T follicular helper cell (primary cell): ENCODE measurements around the gene SPATA20.

Source experiments
- DNase-seq: peaks from one replicate; pipeline ENCODE4 v3.0.0-alpha.2; 2020; ENCODE audit warnings: low read depth

SPATA20 gene

GRCh38 chr17:50558941-50559614 lies 12.1 kb downstream of the SPATA20 start:
- DNase-seq = no peak

GRCh38 chr17:50559674-50560184 lies 12.8 kb downstream of the SPATA20 start:
- DNase-seq = no peak

- peak; percentile 80 for DNase-seq
Measured at GRCh38 chr17:50560185-50560824, 13.3 kb downstream of the SPATA20 start, which contains the start of gene CACNA1G. TSS of gene CACNA1G (plus strand) at chr17:50560715. CDS start at chr17:50561460, 745 bp downstream.

- no peak for DNase-seq
Measured at GRCh38 chr17:50560931-50561745, 14.2 kb downstream of the SPATA20 start.

- DNase-seq = no peak
Measured at GRCh38 chr17:50561746-50562141, 14.8 kb downstream of the SPATA20 start.

- DNase-seq = no peak
Measured at GRCh38 chr17:50562242-50563091, 15.5 kb downstream of the SPATA20 start.

GRCh38 chr17:50563092-50563511 lies 16.1 kb downstream of the SPATA20 start:
- no peak for DNase-seq

- no peak for DNase-seq
Measured at GRCh38 chr17:50564916-50565315, 17.9 kb downstream of the SPATA20 start.

- DNase-seq = no peak
Measured at GRCh38 chr17:50565402-50566350, 18.7 kb downstream of the SPATA20 start.

GRCh38 chr17:50566886-50567285 lies 19.9 kb downstream of the SPATA20 start:
- no peak for DNase-seq

- DNase-seq = no peak
Measured at GRCh38 chr17:50568659-50569058, 21.7 kb downstream of the SPATA20 start.

- no peak for DNase-seq
Measured at GRCh38 chr17:50569592-50569991, 22.6 kb downstream of the SPATA20 start.

- no peak for DNase-seq
Measured at GRCh38 chr17:50570032-50570431, 23.1 kb downstream of the SPATA20 start.

GRCh38 chr17:50570528-50570927 lies 23.6 kb downstream of the SPATA20 start:
- no peak for DNase-seq

GRCh38 chr17:50571681-50572080 lies 24.7 kb downstream of the SPATA20 start:
- DNase-seq = no peak

- DNase-seq = no peak
Measured at GRCh38 chr17:50572541-50572940, 25.6 kb downstream of the SPATA20 start.

GRCh38 chr17:50573866-50574611 lies 27.1 kb downstream of the SPATA20 start:
- no peak for DNase-seq

- DNase-seq = no peak
Measured at GRCh38 chr17:50575581-50576210, 28.7 kb downstream of the SPATA20 start.

- no peak for DNase-seq
Measured at GRCh38 chr17:50576864-50577263, 29.9 kb downstream of the SPATA20 start.
